ENCODE measurements around the gene RELN. TPM values are rescaled to one million over a fixed set of nuclear protein-coding genes. Genes with fewer than 3 reads are reported as not detected.

Gene RELN
- polyA plus RNA-seq, 2 donors = 0.10 to 0.65 TPM

DNA sequence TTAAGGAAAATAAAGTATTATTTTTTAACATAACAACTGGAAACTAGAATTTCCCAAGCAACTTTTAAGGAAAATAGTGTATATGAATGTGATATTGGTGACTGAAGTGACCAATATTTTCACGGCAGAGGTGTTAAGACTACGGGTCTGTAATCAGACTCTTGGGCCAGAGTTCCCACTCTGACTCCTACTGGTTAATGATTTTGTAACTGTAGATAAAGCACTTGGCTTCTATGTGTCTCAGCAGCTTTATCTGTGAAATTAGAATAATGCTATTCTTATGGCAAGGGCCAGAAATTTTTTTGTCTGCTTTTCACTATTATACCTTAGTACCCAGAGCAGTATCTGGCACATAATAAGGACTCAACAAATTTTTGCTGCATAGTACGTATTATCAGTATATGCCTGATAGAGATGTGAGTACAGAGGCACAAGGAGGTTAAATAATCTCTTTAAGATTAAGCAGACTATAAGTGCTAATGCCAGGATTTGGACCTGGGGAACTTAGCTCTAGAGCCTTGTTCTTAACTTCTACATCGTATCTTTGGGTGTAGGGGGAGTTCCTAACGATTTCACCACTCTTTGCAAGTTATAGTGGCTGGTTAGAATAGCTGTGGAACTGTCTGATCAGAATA lies 357.3 kb downstream of the RELN start:
- 57 to 64% methylated on average over 5 of the region's 5 CpGs for WGBS, 2 donors
- no peaks in the 10 kb centered on the region for H3K36me3 ChIP-seq (ENCODE audit: control insufficient read depth in 2 of 2, insufficient read depth in 2 of 2, low read length in 1 of 2)

GRCh38 chr7:103630318-103630717 lies 359.1 kb downstream of the RELN start:
- H3K9me3 ChIP-seq (ENCODE audit: control insufficient read depth in 2 of 2, insufficient read depth in 1 of 2, low read depth in 1 of 2, low read length in 1 of 2) = no peaks in the 10 kb centered on the region
- no peaks in the 10 kb centered on the region for H3K36me3 ChIP-seq (ENCODE audit: control insufficient read depth in 2 of 2, insufficient read depth in 2 of 2, low read length in 1 of 2)
- no peaks in the 10 kb centered on the region for H3K4me1 ChIP-seq (ENCODE audit: control insufficient read depth in 2 of 2, insufficient read depth in 2 of 2, low read length in 1 of 2)
- H3K27ac ChIP-seq (ENCODE audit: low read depth in 2 of 2, low read length in 1 of 2) = no peak overlapping the region
- no peak overlapping the region for H3K4me3 ChIP-seq (ENCODE audit: low read depth in 1 of 2, low read length in 2 of 2)
- 86 to 92% methylated on average over 2 of the region's 2 CpGs for WGBS, 2 donors
- H3K27me3 ChIP-seq (ENCODE audit: control insufficient read depth in 1 of 2, insufficient read depth in 2 of 2, low read length in 2 of 2) = no peaks in the 10 kb centered on the region

More for the DNA sequence above, 357.3 kb downstream of the RELN start:
- Histone ChIP-seq H3K4me3 (ENCODE audit: low read depth in 1 of 2, low read length in 2 of 2) (no peak overlapping the region), H3K4me1 (ENCODE audit: control insufficient read depth in 2 of 2, insufficient read depth in 2 of 2, low read length in 1 of 2) (no peaks in the 10 kb centered on the region), H3K9me3 (ENCODE audit: control insufficient read depth in 2 of 2, insufficient read depth in 1 of 2, low read depth in 1 of 2, low read length in 1 of 2) (no peaks in the 10 kb centered on the region), H3K27ac (ENCODE audit: low read depth in 2 of 2, low read length in 1 of 2) (no peak overlapping the region), H3K27me3 (ENCODE audit: control insufficient read depth in 1 of 2, insufficient read depth in 2 of 2, low read length in 2 of 2) (no peaks in the 10 kb centered on the region)

DNA sequence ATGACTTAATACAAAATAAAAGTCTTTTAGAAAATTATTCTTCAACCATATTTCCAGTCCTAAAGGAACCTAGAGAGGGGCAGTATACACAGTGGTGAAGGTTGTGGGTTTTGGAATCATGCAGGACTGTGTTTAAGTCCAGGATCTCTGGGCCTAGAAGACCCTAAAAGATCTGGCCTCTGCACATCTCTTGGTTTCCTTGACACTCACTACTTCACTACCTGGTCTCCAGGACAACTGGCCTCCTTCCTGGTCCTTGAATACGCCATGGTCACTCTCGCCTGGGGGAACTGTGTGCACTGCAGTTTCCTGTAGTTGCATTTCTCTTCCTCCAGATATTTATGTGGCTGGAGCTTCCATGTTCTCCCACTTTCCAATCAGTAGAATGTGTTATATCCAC lies 360.7 kb downstream of the RELN start:
- Histone ChIP-seq H3K27me3 (ENCODE audit: control insufficient read depth in 1 of 2, insufficient read depth in 2 of 2, low read length in 2 of 2) (no peaks in the 10 kb centered on the region), H3K4me1 (ENCODE audit: control insufficient read depth in 2 of 2, insufficient read depth in 2 of 2, low read length in 1 of 2) (no peaks in the 10 kb centered on the region), H3K9me3 (ENCODE audit: control insufficient read depth in 2 of 2, insufficient read depth in 1 of 2, low read depth in 1 of 2, low read length in 1 of 2) (no peaks in the 10 kb centered on the region), H3K4me3 (ENCODE audit: low read depth in 1 of 2, low read length in 2 of 2) (no peak overlapping the region), H3K36me3 (ENCODE audit: control insufficient read depth in 2 of 2, insufficient read depth in 2 of 2, low read length in 1 of 2) (no peaks in the 10 kb centered on the region), H3K27ac (ENCODE audit: low read depth in 2 of 2, low read length in 1 of 2) (no peak overlapping the region)
- 85 to 90% methylated on average over 2 of the region's 2 CpGs for WGBS, 2 donors

- no peak overlapping the region for H3K27ac ChIP-seq (ENCODE audit: low read depth in 2 of 2, low read length in 1 of 2)
- no peaks in the 10 kb centered on the region for H3K9me3 ChIP-seq (ENCODE audit: control insufficient read depth in 2 of 2, insufficient read depth in 1 of 2, low read depth in 1 of 2, low read length in 1 of 2)
- H3K4me1 ChIP-seq (ENCODE audit: control insufficient read depth in 2 of 2, insufficient read depth in 2 of 2, low read length in 1 of 2) = no peaks in the 10 kb centered on the region
- no peak overlapping the region for H3K4me3 ChIP-seq (ENCODE audit: low read depth in 1 of 2, low read length in 2 of 2)
- H3K27me3 ChIP-seq (ENCODE audit: control insufficient read depth in 1 of 2, insufficient read depth in 2 of 2, low read length in 2 of 2) = no peaks in the 10 kb centered on the region
- H3K36me3 ChIP-seq (ENCODE audit: control insufficient read depth in 2 of 2, insufficient read depth in 2 of 2, low read length in 1 of 2) = no peaks in the 10 kb centered on the region
- 67 to 69% methylated on average over 1 of the region's 1 CpG for WGBS, 2 donors
Measured at GRCh38 chr7:103626776-103627175, 362.7 kb downstream of the RELN start.

- no peak overlapping the region for H3K4me3 ChIP-seq (ENCODE audit: low read depth in 1 of 2, low read length in 2 of 2)
Measured at GRCh38 chr7:103622274-103622673, 367.2 kb downstream of the RELN start.

GRCh38 chr7:103613655-103614642 lies 375.5 kb downstream of the RELN start:
- 47 to 57% methylated on average over 3 of the region's 3 CpGs for WGBS, 2 donors
- no peaks in the 10 kb centered on the region for H3K36me3 ChIP-seq (ENCODE audit: control insufficient read depth in 2 of 2, insufficient read depth in 2 of 2, low read length in 1 of 2)
- H3K4me1 ChIP-seq (ENCODE audit: control insufficient read depth in 2 of 2, insufficient read depth in 2 of 2, low read length in 1 of 2) = no peaks in the 10 kb centered on the region

More at GRCh38 chr7:103622274-103622673, 367.2 kb downstream of the RELN start:
- no peaks in the 10 kb centered on the region for H3K4me1 ChIP-seq (ENCODE audit: control insufficient read depth in 2 of 2, insufficient read depth in 2 of 2, low read length in 1 of 2)
- no peaks in the 10 kb centered on the region for H3K27me3 ChIP-seq (ENCODE audit: control insufficient read depth in 1 of 2, insufficient read depth in 2 of 2, low read length in 2 of 2)
- H3K27ac ChIP-seq (ENCODE audit: low read depth in 2 of 2, low read length in 1 of 2) = no peak overlapping the region
- no peaks in the 10 kb centered on the region for H3K9me3 ChIP-seq (ENCODE audit: control insufficient read depth in 2 of 2, insufficient read depth in 1 of 2, low read depth in 1 of 2, low read length in 1 of 2)
- H3K36me3 ChIP-seq (ENCODE audit: control insufficient read depth in 2 of 2, insufficient read depth in 2 of 2, low read length in 1 of 2) = no peaks in the 10 kb centered on the region

GRCh38 chr7:103609778-103610177 lies 379.7 kb downstream of the RELN start:
- WGBS, 2 donors = 73 to 78% methylated on average over 3 of the region's 3 CpGs
- Histone ChIP-seq H3K4me1 (ENCODE audit: control insufficient read depth in 2 of 2, insufficient read depth in 2 of 2, low read length in 1 of 2) (no peaks in the 10 kb centered on the region), H3K36me3 (ENCODE audit: control insufficient read depth in 2 of 2, insufficient read depth in 2 of 2, low read length in 1 of 2) (no peaks in the 10 kb centered on the region), H3K9me3 (ENCODE audit: control insufficient read depth in 2 of 2, insufficient read depth in 1 of 2, low read depth in 1 of 2, low read length in 1 of 2) (no peaks in the 10 kb centered on the region), H3K27me3 (ENCODE audit: control insufficient read depth in 1 of 2, insufficient read depth in 2 of 2, low read length in 2 of 2) (no peaks in the 10 kb centered on the region), H3K4me3 (ENCODE audit: low read depth in 1 of 2, low read length in 2 of 2) (no peak overlapping the region), H3K27ac (ENCODE audit: low read depth in 2 of 2, low read length in 1 of 2) (no peak overlapping the region)

More at GRCh38 chr7:103613655-103614642, 375.5 kb downstream of the RELN start:
- Histone ChIP-seq H3K4me3 (ENCODE audit: low read depth in 1 of 2, low read length in 2 of 2) (no peak overlapping the region), H3K27ac (ENCODE audit: low read depth in 2 of 2, low read length in 1 of 2) (no peak overlapping the region), H3K9me3 (ENCODE audit: control insufficient read depth in 2 of 2, insufficient read depth in 1 of 2, low read depth in 1 of 2, low read length in 1 of 2) (no peaks in the 10 kb centered on the region), H3K27me3 (ENCODE audit: control insufficient read depth in 1 of 2, insufficient read depth in 2 of 2, low read length in 2 of 2) (no peaks in the 10 kb centered on the region)

- Histone ChIP-seq H3K27me3 (ENCODE audit: control insufficient read depth in 1 of 2, insufficient read depth in 2 of 2, low read length in 2 of 2) (no peaks in the 10 kb centered on the region), H3K36me3 (ENCODE audit: control insufficient read depth in 2 of 2, insufficient read depth in 2 of 2, low read length in 1 of 2) (no peaks in the 10 kb centered on the region), H3K27ac (ENCODE audit: low read depth in 2 of 2, low read length in 1 of 2) (no peak overlapping the region), H3K9me3 (ENCODE audit: control insufficient read depth in 2 of 2, insufficient read depth in 1 of 2, low read depth in 1 of 2, low read length in 1 of 2) (no peaks in the 10 kb centered on the region), H3K4me3 (ENCODE audit: low read depth in 1 of 2, low read length in 2 of 2) (no peak overlapping the region), H3K4me1 (ENCODE audit: control insufficient read depth in 2 of 2, insufficient read depth in 2 of 2, low read length in 1 of 2) (no peaks in the 10 kb centered on the region)
- 38 to 47% methylated on average over 3 of the region's 3 CpGs for WGBS, 2 donors
Measured at GRCh38 chr7:103605640-103606039, 383.8 kb downstream of the RELN start.

DNA sequence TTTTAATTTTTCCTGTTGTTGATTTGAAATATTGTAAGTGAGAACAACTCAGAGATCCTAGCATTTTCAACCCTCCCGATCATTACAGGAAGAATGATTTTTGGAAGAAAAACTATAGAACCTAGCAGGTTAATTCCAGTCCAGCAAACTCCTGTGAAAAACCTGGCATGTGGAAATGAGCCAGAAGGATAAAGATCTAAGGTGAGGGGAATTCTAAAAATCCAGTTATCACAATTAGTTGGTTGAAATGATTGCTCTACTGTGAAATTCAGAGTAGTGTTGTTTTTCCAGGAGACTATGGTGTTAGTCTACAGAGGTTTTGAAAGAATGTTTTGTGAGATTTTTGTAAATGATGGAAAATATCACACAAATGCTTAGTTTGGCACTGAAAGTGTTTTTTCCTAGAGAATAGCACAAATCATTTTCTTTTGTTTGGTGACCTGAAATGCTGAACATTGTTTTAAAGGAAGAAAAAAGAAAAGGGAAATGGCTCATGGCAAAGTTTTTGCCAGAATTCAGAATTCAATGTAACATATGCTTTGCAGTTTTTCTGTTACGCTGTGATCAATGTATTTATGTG lies 391.0 kb downstream of the RELN start:
- Histone ChIP-seq H3K4me3 (ENCODE audit: low read depth in 1 of 2, low read length in 2 of 2) (no peak overlapping the region), H3K27ac (ENCODE audit: low read depth in 2 of 2, low read length in 1 of 2) (no peak overlapping the region), H3K9me3 (ENCODE audit: control insufficient read depth in 2 of 2, insufficient read depth in 1 of 2, low read depth in 1 of 2, low read length in 1 of 2) (no peaks in the 10 kb centered on the region), H3K4me1 (ENCODE audit: control insufficient read depth in 2 of 2, insufficient read depth in 2 of 2, low read length in 1 of 2) (no peaks in the 10 kb centered on the region), H3K27me3 (ENCODE audit: control insufficient read depth in 1 of 2, insufficient read depth in 2 of 2, low read length in 2 of 2) (no peaks in the 10 kb centered on the region), H3K36me3 (ENCODE audit: control insufficient read depth in 2 of 2, insufficient read depth in 2 of 2, low read length in 1 of 2) (no peaks in the 10 kb centered on the region)
- 72 to 76% methylated on average over 2 of the region's 2 CpGs for WGBS, 2 donors
